GM18499 (cell line): Measurements from ENCODE around the gene ARHGAP26.

Source experiments
- ATAC-seq: cut with Tn5 transposase; IDR thresholded peaks from one replicate; pipeline ENCODE4 v1.9.1; 2021; ENCODE audit warnings: moderate number of reproducible peaks; ENCODE audit not compliant: insufficient read depth, unreplicated experiment

ARHGAP26 gene

GRCh38 chr5:143179126-143179740 is 409.1 kb downstream of the ARHGAP26 start:
- no peak for ATAC-seq

DNA sequence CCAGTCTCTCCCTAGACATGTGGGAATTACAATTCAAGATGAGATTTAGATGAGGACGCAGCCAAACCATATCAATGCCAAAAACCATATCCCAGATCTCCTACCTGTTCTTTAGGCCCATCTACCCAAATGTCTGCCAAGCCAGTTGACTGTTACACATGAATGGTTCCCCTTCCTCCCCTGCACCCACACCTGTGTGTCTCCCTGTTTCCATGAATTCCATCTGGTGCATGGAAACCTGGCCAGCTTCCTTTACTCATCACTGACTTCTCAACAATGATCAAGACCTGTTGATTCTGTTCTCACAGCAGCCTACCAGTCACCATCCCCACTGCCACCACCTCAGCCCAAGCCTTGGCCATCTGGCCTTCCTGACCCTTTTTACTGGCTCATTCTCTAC is 410.6 kb downstream of the ARHGAP26 start:
- no peak for ATAC-seq

GRCh38 chr5:143181173-143181572 is 411.0 kb downstream of the ARHGAP26 start:
- no peak for ATAC-seq

- ATAC-seq = no peak
Observed at GRCh38 chr5:143182106-143182505, 411.9 kb downstream of the ARHGAP26 start.

GRCh38 chr5:143182901-143183820 is 413.0 kb downstream of the ARHGAP26 start:
- ATAC-seq = peak; percentile 41

GRCh38 chr5:143183989-143184388 is 413.8 kb downstream of the ARHGAP26 start:
- no peak for ATAC-seq

- no peak for ATAC-seq
Observed at GRCh38 chr5:143186623-143187022, 416.4 kb downstream of the ARHGAP26 start.

- ATAC-seq = no peak
Observed at GRCh38 chr5:143187495-143187894, 417.3 kb downstream of the ARHGAP26 start.

- no peak for ATAC-seq
Observed at GRCh38 chr5:143188083-143188482, 417.9 kb downstream of the ARHGAP26 start.

- ATAC-seq = no peak
Observed at GRCh38 chr5:143188692-143189091, 418.5 kb downstream of the ARHGAP26 start.

- ATAC-seq = no peak
Observed at GRCh38 chr5:143190260-143190810, 420.2 kb downstream of the ARHGAP26 start.

DNA sequence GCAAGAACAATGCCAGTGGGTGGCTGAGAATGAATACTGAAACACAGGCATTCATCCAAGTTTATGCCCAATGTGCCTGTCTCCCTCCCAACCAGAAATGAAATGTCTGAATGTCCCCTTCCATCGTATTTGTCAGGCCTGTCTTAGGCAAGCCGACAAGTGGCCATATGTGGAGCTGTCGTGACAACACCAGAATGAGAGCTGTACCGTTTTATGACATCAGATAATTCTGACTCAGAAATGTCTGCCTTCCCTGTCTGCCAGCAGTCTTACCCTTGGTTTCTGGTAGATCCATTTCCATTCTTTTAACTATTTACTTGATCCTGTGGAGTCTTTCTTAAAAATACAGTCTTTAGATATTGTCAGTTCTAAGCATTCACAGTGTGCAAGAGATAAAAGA is 421.5 kb downstream of the ARHGAP26 start:
- ATAC-seq = no peak

GRCh38 chr5:143192191-143192900 is 422.2 kb downstream of the ARHGAP26 start:
- no peak for ATAC-seq

GRCh38 chr5:143194206-143194605 is 424.0 kb downstream of the ARHGAP26 start:
- ATAC-seq = no peak

- ATAC-seq = no peak
Observed at GRCh38 chr5:143194713-143195112, 424.5 kb downstream of the ARHGAP26 start.

GRCh38 chr5:143195491-143195890 is 425.3 kb downstream of the ARHGAP26 start:
- no peak for ATAC-seq

GRCh38 chr5:143196601-143197259 is 426.6 kb downstream of the ARHGAP26 start:
- ATAC-seq = no peak

DNA sequence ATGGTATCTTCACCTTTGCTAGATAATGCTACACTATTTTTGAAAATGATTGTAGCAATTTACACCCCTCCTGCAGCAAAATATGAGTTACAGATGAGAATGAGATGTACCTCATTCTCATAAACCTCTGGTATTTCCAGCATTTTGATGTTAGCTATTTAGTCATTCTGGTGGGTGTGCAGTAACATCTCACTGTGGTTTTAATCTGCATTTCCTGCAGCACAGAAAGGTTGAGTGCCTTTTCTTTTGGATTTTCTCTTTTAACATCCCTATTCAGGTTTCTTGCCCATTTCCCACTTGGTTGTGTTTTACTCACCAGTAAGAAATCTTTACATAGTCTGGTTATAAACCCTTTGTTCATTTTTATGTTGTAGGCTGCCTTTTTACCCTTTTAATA is 427.1 kb downstream of the ARHGAP26 start:
- ATAC-seq = no peak

DNA sequence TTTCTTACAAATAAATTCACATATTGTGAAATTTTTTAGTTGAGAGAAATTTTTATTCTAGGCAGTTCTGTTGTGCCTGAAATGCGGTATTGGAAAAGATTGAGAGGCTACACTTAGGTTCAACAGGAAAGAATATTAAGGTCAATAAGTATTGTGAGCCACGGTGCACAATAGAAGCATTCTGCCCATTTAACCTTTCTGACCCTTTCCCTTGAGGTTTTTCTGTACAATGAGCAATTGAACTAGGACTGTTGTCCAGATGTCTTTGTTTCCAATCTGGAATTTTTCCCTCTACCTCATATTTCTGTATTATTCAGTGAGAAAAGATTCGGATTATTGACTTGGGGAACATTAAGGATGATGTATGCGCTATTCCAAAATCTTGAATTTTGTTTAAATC is 428.2 kb downstream of the ARHGAP26 start:
- no peak for ATAC-seq

GRCh38 chr5:143199161-143199560 is 429.0 kb downstream of the ARHGAP26 start:
- no peak for ATAC-seq
